ENCODE results near the gene UNC13B.

The UNC13B gene

DNA sequence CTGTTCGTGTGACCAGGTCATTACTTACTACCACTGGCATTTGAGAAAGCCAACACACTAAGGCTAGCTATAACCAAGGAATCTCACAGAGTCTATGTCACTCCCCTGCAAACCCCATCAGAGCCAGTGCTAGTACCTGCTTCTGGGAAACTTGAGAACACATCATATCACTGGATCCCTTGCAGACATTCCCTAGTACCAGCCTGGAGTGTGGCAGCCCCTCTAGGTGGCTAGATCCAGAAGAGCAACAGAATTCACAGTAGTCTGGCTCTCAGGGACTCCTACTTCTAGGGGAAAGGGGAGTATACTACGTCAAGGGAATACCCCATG is 254.3 kb downstream of the UNC13B start:
- no peak for TF ChIP-seq CREB1 (IDR thresholded peaks at IDR 0.05; ENCODE audit: low read depth)
- TF ChIP-seq TCF12 (IDR thresholded peaks at IDR 0.05; ENCODE audit: low read depth), result no peak
- no peak for TF ChIP-seq CEBPB (IDR thresholded peaks at IDR 0.05)
- no peak for TF ChIP-seq TEAD4 (IDR thresholded peaks at IDR 0.05)
- no peak for TF ChIP-seq YY1 (IDR thresholded peaks at IDR 0.05; ENCODE audit: low read depth)
- no peak for TF ChIP-seq FOXM1 (IDR thresholded peaks at IDR 0.05; ENCODE audit: borderline replicate concordance, low read depth)
- no peak for TF ChIP-seq RAD21 (IDR thresholded peaks at IDR 0.05; ENCODE audit: low read depth)
- no peak for TF ChIP-seq EGR1 (IDR thresholded peaks at IDR 0.05)
- TF ChIP-seq MAX (IDR thresholded peaks at IDR 0.05), result no peak
- TF ChIP-seq, protein P1, sequence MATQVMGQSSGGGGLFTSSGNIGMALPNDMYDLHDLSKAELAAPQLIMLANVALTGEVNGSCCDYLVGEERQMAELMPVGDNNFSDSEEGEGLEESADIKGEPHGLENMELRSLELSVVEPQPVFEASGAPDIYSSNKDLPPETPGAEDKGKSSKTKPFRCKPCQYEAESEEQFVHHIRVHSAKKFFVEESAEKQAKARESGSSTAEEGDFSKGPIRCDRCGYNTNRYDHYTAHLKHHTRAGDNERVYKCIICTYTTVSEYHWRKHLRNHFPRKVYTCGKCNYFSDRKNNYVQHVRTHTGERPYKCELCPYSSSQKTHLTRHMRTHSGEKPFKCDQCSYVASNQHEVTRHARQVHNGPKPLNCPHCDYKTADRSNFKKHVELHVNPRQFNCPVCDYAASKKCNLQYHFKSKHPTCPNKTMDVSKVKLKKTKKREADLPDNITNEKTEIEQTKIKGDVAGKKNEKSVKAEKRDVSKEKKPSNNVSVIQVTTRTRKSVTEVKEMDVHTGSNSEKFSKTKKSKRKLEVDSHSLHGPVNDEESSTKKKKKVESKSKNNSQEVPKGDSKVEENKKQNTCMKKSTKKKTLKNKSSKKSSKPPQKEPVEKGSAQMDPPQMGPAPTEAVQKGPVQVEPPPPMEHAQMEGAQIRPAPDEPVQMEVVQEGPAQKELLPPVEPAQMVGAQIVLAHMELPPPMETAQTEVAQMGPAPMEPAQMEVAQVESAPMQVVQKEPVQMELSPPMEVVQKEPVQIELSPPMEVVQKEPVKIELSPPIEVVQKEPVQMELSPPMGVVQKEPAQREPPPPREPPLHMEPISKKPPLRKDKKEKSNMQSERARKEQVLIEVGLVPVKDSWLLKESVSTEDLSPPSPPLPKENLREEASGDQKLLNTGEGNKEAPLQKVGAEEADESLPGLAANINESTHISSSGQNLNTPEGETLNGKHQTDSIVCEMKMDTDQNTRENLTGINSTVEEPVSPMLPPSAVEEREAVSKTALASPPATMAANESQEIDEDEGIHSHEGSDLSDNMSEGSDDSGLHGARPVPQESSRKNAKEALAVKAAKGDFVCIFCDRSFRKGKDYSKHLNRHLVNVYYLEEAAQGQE (IDR thresholded peaks at IDR 0.05; ENCODE audit: low read depth), result no peak
- no peak for TF ChIP-seq TAF1 (IDR thresholded peaks at IDR 0.05; ENCODE audit: low read depth)
- no peak for TF ChIP-seq EP300 (IDR thresholded peaks at IDR 0.05; ENCODE audit: borderline replicate concordance)
- TF ChIP-seq USF1 (IDR thresholded peaks at IDR 0.05), result no peak
- TF ChIP-seq NFIC (IDR thresholded peaks at IDR 0.05), result no peak
- TF ChIP-seq ZBTB7A (IDR thresholded peaks at IDR 0.05; ENCODE audit: low read depth), result no peak

DNA sequence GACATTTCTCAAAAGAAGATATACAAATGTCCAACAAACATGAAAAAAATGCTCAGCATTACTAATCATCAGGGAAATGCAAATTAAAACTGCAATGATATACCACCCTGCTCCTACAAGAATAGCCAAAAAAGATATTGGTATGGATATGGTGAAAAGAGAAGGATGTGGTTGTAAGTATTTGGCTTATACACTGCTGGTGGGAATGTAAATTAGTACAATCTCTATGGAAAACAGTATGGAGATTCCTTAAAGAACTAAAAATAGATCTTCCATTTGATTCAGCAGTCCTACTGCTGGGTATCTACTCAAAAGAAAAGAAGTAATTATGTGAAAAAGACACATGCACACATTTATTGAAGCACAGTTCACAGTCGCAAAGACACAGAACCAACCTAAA is 260.5 kb downstream of the UNC13B start:
- TF ChIP-seq MAX (IDR thresholded peaks at IDR 0.05) (no peak), CREB1 (IDR thresholded peaks at IDR 0.05; ENCODE audit: low read depth) (no peak), NFIC (IDR thresholded peaks at IDR 0.05) (no peak), RAD21 (IDR thresholded peaks at IDR 0.05; ENCODE audit: low read depth) (no peak), TAF1 (IDR thresholded peaks at IDR 0.05; ENCODE audit: low read depth) (no peak), YY1 (IDR thresholded peaks at IDR 0.05; ENCODE audit: low read depth) (no peak), CEBPB (IDR thresholded peaks at IDR 0.05) (no peak), EGR1 (IDR thresholded peaks at IDR 0.05) (no peak), TCF12 (IDR thresholded peaks at IDR 0.05; ENCODE audit: low read depth) (no peak), TEAD4 (IDR thresholded peaks at IDR 0.05) (no peak), FOXM1 (IDR thresholded peaks at IDR 0.05; ENCODE audit: borderline replicate concordance, low read depth) (no peak), ZBTB7A (IDR thresholded peaks at IDR 0.05; ENCODE audit: low read depth) (no peak), EP300 (IDR thresholded peaks at IDR 0.05; ENCODE audit: borderline replicate concordance) (no peak), USF1 (IDR thresholded peaks at IDR 0.05) (no peak)
- TF ChIP-seq, protein P1 (IDR thresholded peaks at IDR 0.05; ENCODE audit: low read depth), result no peak

- TF ChIP-seq NFIC (IDR thresholded peaks at IDR 0.05), result no peak
- no peak for TF ChIP-seq EP300 (IDR thresholded peaks at IDR 0.05; ENCODE audit: borderline replicate concordance)
- no peak for TF ChIP-seq FOXM1 (IDR thresholded peaks at IDR 0.05; ENCODE audit: borderline replicate concordance, low read depth)
- no peak for TF ChIP-seq TEAD4 (IDR thresholded peaks at IDR 0.05)
- TF ChIP-seq RAD21 (IDR thresholded peaks at IDR 0.05; ENCODE audit: low read depth), result no peak
- TF ChIP-seq CEBPB (IDR thresholded peaks at IDR 0.05), result no peak
- no peak for TF ChIP-seq YY1 (IDR thresholded peaks at IDR 0.05; ENCODE audit: low read depth)
- no peak for TF ChIP-seq TCF12 (IDR thresholded peaks at IDR 0.05; ENCODE audit: low read depth)
- TF ChIP-seq ZBTB7A (IDR thresholded peaks at IDR 0.05; ENCODE audit: low read depth), result no peak
- TF ChIP-seq MAX (IDR thresholded peaks at IDR 0.05), result no peak
- TF ChIP-seq CREB1 (IDR thresholded peaks at IDR 0.05; ENCODE audit: low read depth), result no peak
- no peak for TF ChIP-seq TAF1 (IDR thresholded peaks at IDR 0.05; ENCODE audit: low read depth)
- TF ChIP-seq EGR1 (IDR thresholded peaks at IDR 0.05), result no peak
- no peak for TF ChIP-seq USF1 (IDR thresholded peaks at IDR 0.05)
- TF ChIP-seq, protein P1 (IDR thresholded peaks at IDR 0.05; ENCODE audit: low read depth), result no peak
These were observed 260.9 kb downstream of the UNC13B start for GRCh38 chr9:35422753-35423152.
